Body of pancreas (tissue), 4 donors: ENCODE data around the gene CRK.

Source experiments
- POLR2A ChIP-seq, 3 donors: fragments of 450-650 bp; IDR thresholded peaks; one replicate each; pipeline ENCODE4 v1.6.1; 2016; ENCODE audit warnings: antibody characterized with exemption in 3 of 3, mild to moderate bottlenecking in 2 of 3
- TF ChIP-seq, protein P1 (sequence below), 7 experiments: fragments of 450-650 bp in 4 of 7; fragments of 200-600 bp in 3 of 7; sonication (generic) in 3 of 7; IDR thresholded peaks; one replicate each; pipeline ENCODE4 v1.5.1; 2016 to 2019; ENCODE audit warnings: antibody characterized with exemption in 7 of 7

DNA sequence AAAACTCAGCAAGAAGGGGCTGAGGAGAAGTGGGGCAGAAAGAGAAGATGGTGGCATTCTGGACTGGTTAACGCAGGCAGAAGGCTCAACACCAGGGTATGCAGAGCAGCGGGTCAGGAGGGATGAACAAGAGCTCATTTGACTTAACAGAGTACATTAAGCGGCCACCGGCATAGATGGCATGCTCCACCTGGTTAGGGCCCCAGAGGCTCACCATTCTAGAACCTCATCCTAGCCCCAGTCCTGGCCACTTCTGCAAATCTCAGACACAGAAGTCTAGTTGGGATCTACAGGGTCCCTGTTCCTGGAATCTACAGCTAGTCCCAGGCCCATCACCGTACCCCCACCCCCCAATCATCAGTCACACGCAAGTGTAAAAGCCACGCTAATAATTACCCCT, 38.2 kb upstream of the CRK start:
- TF ChIP-seq, protein P1, sequence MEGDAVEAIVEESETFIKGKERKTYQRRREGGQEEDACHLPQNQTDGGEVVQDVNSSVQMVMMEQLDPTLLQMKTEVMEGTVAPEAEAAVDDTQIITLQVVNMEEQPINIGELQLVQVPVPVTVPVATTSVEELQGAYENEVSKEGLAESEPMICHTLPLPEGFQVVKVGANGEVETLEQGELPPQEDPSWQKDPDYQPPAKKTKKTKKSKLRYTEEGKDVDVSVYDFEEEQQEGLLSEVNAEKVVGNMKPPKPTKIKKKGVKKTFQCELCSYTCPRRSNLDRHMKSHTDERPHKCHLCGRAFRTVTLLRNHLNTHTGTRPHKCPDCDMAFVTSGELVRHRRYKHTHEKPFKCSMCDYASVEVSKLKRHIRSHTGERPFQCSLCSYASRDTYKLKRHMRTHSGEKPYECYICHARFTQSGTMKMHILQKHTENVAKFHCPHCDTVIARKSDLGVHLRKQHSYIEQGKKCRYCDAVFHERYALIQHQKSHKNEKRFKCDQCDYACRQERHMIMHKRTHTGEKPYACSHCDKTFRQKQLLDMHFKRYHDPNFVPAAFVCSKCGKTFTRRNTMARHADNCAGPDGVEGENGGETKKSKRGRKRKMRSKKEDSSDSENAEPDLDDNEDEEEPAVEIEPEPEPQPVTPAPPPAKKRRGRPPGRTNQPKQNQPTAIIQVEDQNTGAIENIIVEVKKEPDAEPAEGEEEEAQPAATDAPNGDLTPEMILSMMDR (IDR thresholded peaks at IDR 0.05), result no peak
- TF ChIP-seq POLR2A (IDR thresholded peaks at IDR 0.05), result no peak
